Heart right ventricle (tissue), 16 donors: ENCODE data around the gene ADGRG6. TPM values are rescaled to one million over a fixed set of nuclear protein-coding genes. Genes with fewer than 3 reads are reported as not detected.

Experiments
- ATAC-seq, 8 donors: fragments of 200-7000 bp; cut with Tn5 transposase; one replicate each; pipeline ENCODE4 v1.9.1; 2020; ENCODE audit warnings: mild to moderate bottlenecking in 8 of 8, moderate library complexity in 8 of 8, moderate number of reproducible peaks in 1 of 8
- DNase-seq, 2 donors: peaks; one replicate each; pipeline ENCODE4 v3.0.0-alpha.2; 2020
- H3K27ac ChIP-seq, 10 donors: fragments of 200-600 bp; sonication (generic) in 2 of 10; one replicate each; pipeline versions ENCODE4 v1.5.0 to v1.8.0; 2020 to 2022; ENCODE audit warnings: mild to moderate bottlenecking in 3 of 10
- H3K27me3 ChIP-seq, 7 donors: fragments of 200-600 bp; one replicate each; pipeline ENCODE4 v1.8.0; 2021 to 2022; ENCODE audit warnings: mild to moderate bottlenecking in 2 of 7
- H3K36me3 ChIP-seq, 9 donors: fragments of 200-600 bp; sonication (generic) in 1 of 9; one replicate each; pipeline versions ENCODE4 v1.5.0 to v1.8.0; 2020 to 2022; ENCODE audit warnings: mild to moderate bottlenecking in 2 of 9
- H3K4me1 ChIP-seq, 9 donors: fragments of 200-600 bp; sonication (generic) in 1 of 9; one replicate each; pipeline versions ENCODE4 v1.5.0 to v1.8.0; 2020 to 2022; ENCODE audit warnings: mild to moderate bottlenecking in 4 of 9
- H3K4me3 ChIP-seq, 10 donors: fragments of 200-600 bp; sonication (generic) in 2 of 10; one replicate each; pipeline versions ENCODE4 v1.5.0 to v1.8.0; 2020 to 2022; ENCODE audit warnings: mild to moderate bottlenecking in 7 of 10, moderate library complexity in 2 of 10
- H3K9me3 ChIP-seq, 11 donors: fragments of 200-600 bp in 10 of 11; sonication (generic) in 2 of 11; one replicate each; pipeline versions ENCODE4 v1.5.0 to v1.8.0; 2013 to 2022; ENCODE audit warnings: mild to moderate bottlenecking in 2 of 11, control low read depth in 1 of 11, moderate library complexity in 1 of 11
- WGBS, 2 donors: extraction: QIAGEN DNeasy Blood & Tissue Kit; methylation state at CpG; one replicate each; pipeline ENCODE4 v1.1.7; 2013; ENCODE audit warnings: inconsistent platforms in 1 of 2; 5-methylcytosine and 5-hydroxymethylcytosine counted together
- intact Hi-C, 10 donors: fragments of 100-400 bp; cut with DNase I; formaldehyde crosslinking; loops; one replicate each; pipeline versions ENCODE4 v1.11.1 to v1.14.2; 2022
- polyA plus RNA-seq, 2 donors: library from polyadenylated mRNA; stranded (reverse); fragments of 200-250 nt; gene quantifications; one replicate each; pipeline ENCODE4 v1.2.3, GENCODE V29; 2013
- total RNA-seq, 10 donors: library from RNA; stranded (reverse); fragmentation: NEBNext Ultra II Directional in 3 of 10; extraction: Animal tissue kit (Norgen Biotek cat#: 25700) in 3 of 10; gene quantifications; one replicate each; pipeline versions ENCODE4 v1.2.1 to v1.2.4, GENCODE V29; 2021 to 2023
- TF ChIP-seq, protein P1 (sequence below), 9 donors: fragments of 200-600 bp; sonication (generic) in 2 of 9; IDR thresholded peaks; one replicate each; pipeline versions ENCODE4 v1.5.0 to v1.8.0; 2021 to 2022; ENCODE audit warnings: antibody characterized with exemption in 9 of 9, mild to moderate bottlenecking in 5 of 9, moderate library complexity in 1 of 9
- donor health status: Arrhythmogenic right ventricular cardiomyopathy.
- donor health status: ischemic (EF 13 %, LVEDD 7.1; RV severe dilation, severe dysfunction).
- donor health status: healthy with polysubstance abuse.
- donor health status: DM: no; HTN: yes; CAD: no.
- donor health status: DM: no; HTN: no; CAD: no.
- donor health status: ischemic (EF 25% LVEDD 6.9; RV normal size, moderate dysfunction).
- donor health status: ischemic (EF 25% LVEDD 5.7; RV mildly dilated, moderate dysfunction).
- donor health status: healthy.
- donor health status: DM: yes; HTN: yes; CAD: no.
- donor health status: Ischemic cardiomyopathy.
- donor health status: ischemic (EF 35%, LVEDD 5.7; RV mildly dilated, moderate dysfunction).
- donor health status: nonischemic (EF 11% LVEDD 7.7; RV severe dilation, severe dysfunction).
- donor health status: DM: yes; HTN: yes; CAD: no.
- donor health status: PGD.
- donor health status: ischemic (EF 29% LVEDD 5.4; RV normal size, mild dysfunction).
- donor health status: nonischemic (EF 23%, LVEDD 6.1; RV moderate dilation, normal function).

Gene ADGRG6
- total and polyA plus RNA-seq, 12 donors, result 0.93 to 5.9 (median 3.1) TPM

DNA sequence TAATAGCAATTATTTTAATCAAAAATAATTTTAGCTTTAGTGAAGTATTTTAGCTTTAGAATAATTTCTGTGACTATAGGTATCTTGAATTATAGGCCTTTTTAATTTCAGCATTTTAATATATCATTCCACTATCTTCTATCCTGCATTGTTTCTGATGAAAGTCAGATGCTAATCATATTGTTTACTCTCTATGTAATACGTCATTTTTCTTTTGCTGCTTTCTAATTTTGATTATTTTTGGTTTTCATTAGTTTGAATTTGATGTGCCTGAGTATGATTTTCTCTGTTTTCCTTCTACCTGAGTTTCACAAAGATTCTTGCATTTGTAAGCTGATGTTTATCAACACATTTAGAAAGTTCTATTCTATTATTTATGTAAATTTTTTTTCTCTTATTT lies 17.4 kb upstream of the ADGRG6 start:
- ATAC-seq, result no peak
- Histone ChIP-seq H3K36me3 (no peaks in the 10 kb centered on the region), H3K4me1 (no peaks in the 10 kb centered on the region), H3K27ac (no peak overlapping the region), H3K4me3 (no peak overlapping the region), H3K27me3 (no peaks in the 10 kb centered on the region), H3K9me3 (peaks cover 0 to 17% (median 0%) of the 10 kb centered on the region in 11 donors)
- intact Hi-C loops, result no loop called here
- DNase-seq, result no peak
- 70 to 79% methylated on average over 1 of the region's 1 CpG for WGBS, 2 donors
- TF ChIP-seq, protein P1, sequence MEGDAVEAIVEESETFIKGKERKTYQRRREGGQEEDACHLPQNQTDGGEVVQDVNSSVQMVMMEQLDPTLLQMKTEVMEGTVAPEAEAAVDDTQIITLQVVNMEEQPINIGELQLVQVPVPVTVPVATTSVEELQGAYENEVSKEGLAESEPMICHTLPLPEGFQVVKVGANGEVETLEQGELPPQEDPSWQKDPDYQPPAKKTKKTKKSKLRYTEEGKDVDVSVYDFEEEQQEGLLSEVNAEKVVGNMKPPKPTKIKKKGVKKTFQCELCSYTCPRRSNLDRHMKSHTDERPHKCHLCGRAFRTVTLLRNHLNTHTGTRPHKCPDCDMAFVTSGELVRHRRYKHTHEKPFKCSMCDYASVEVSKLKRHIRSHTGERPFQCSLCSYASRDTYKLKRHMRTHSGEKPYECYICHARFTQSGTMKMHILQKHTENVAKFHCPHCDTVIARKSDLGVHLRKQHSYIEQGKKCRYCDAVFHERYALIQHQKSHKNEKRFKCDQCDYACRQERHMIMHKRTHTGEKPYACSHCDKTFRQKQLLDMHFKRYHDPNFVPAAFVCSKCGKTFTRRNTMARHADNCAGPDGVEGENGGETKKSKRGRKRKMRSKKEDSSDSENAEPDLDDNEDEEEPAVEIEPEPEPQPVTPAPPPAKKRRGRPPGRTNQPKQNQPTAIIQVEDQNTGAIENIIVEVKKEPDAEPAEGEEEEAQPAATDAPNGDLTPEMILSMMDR (IDR thresholded peaks at IDR 0.05), result no peak

DNA sequence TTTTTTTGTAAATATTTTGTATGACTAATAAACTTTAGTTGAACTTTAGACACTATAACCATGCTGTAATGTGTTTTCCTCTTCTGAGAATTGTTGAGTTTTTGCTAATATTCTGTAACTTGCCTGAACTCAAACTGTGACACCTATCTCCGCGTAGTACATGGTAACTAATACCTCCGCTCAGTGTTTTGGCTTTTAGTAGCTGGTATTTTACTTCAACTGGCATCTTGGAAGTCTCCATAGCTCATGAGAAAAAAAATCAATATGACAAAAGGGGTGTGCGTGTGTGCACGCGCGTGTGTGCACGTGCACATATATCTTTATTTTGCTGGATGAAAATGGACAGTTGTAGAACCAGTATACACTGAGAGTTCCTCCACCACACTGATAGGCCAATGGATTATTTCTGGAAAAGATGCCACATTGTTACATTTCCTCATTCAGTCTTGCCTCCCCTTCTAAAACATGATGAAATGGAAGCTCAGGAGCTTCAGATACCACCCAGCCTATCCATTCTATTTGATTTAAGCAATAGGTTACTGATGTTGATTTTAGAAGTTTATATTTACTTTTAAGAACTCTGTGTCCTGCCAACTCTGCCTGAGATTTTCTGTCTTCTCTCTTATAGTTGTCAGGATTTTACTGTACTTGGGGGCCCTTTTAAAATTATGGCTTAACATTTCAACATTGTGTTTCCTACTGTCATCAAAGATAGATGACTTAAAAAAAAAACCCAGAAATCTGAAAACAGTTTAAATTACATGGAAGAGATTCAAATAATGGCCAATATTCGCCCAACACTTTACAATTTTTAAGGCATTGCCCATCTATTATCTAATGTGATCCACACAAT lies 16.3 kb upstream of the ADGRG6 start:
- WGBS, 2 donors, result 95 to 96% methylated on average over 9 of the region's 9 CpGs
- Histone ChIP-seq H3K27me3 (no peaks in the 10 kb centered on the region), H3K36me3 (no peaks in the 10 kb centered on the region), H3K9me3 (peaks cover 0 to 12% (median 0%) of the 10 kb centered on the region in 11 donors), H3K27ac (no peak overlapping the region), H3K4me3 (no peak overlapping the region), H3K4me1 (no peaks in the 10 kb centered on the region)
- DNase-seq (no peak), ATAC-seq (no peak)
- intact Hi-C loops, result no loop called here
- TF ChIP-seq, protein P1 (IDR thresholded peaks at IDR 0.05), result no peak

DNA sequence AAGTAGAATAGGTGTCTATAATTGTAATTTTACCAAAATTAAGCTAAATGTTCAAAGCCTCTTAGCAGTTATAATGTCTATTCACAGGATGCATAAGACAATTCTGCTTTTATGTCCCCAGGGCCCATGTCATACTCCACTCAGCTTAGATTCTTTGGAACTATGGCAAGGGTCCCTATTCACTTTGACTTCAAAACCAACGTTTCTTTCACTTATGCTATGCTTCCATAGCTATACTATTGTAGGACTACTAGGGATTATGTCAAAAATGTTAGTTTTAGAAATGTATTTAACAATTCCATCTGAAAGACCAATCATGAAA lies 15.8 kb upstream of the ADGRG6 start:
- Histone ChIP-seq H3K36me3 (no peaks in the 10 kb centered on the region), H3K9me3 (peaks cover 0 to 7% (median 0%) of the 10 kb centered on the region in 11 donors), H3K4me1 (no peaks in the 10 kb centered on the region), H3K27me3 (no peaks in the 10 kb centered on the region), H3K27ac (no peak overlapping the region), H3K4me3 (no peak overlapping the region)
- 57 to 75% methylated on average over 1 of the region's 1 CpG for WGBS, 2 donors
- ATAC-seq, result no peak
- no peak for DNase-seq
- intact Hi-C loops, result no loop called here
- TF ChIP-seq, protein P1 (IDR thresholded peaks at IDR 0.05), result no peak

DNA sequence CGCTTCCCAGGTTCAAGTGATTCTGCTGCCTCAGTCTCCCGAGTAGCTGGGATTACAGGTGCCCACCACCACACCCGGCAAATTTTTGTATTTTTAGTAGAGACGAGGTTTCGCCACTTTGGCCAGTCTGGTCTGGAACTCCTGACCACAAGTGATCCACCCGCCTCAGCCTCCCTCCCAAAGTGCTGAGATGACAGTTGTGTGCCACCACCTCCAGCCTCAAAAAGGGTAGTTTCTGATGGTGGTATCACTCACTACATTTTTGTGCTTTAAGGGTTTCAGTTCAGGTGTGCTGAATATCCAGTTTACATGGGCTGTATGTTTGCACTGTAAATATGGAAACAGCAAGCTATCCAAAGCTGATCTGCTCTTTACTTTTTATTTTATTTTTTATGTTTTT lies 12.1 kb upstream of the ADGRG6 start:
- intact Hi-C loops, result no loop called here
- no peak for ATAC-seq
- H3K4me1 ChIP-seq, result no peaks in the 10 kb centered on the region
- no peak overlapping the region for H3K4me3 ChIP-seq
- H3K27me3 ChIP-seq, result peaks cover 0 to 3% (median 0%) of the 10 kb centered on the region in 7 donors
- H3K36me3 ChIP-seq, result no peaks in the 10 kb centered on the region
- no peak for DNase-seq
- 94 to 96% methylated on average over 6 of the region's 6 CpGs for WGBS, 2 donors
- no peak overlapping the region for H3K27ac ChIP-seq
- TF ChIP-seq, protein P1 (IDR thresholded peaks at IDR 0.05), result no peak
- peaks cover 0 to under 1% (median 0%) of the 10 kb centered on the region in 11 donors for H3K9me3 ChIP-seq
